GM15510 (cell line): ENCODE measurements around the gene GALR1.

ENCODE experiments used
- POLR2A ChIP-seq: IDR thresholded peaks from 3 replicates; pipeline ENCODE4 v1.6.1; 2011; ENCODE audit warnings: borderline replicate concordance; ENCODE audit not compliant: insufficient read length; ENCODE audit errors: extremely low read depth

Gene GALR1

GRCh38 chr18:77234504-77235365 lies 14.9 kb upstream of the GALR1 start:
- no peak for TF ChIP-seq POLR2A

GRCh38 chr18:77248873-77249568 lies 627 bp upstream of the GALR1 start:
- TF ChIP-seq POLR2A = no peak

GRCh38 chr18:77250501-77250925 lies 865 bp downstream of the GALR1 start:
- TF ChIP-seq POLR2A = no peak

GRCh38 chr18:77250926-77251729 lies 1.5 kb downstream of the GALR1 start:
- no peak for TF ChIP-seq POLR2A

- TF ChIP-seq POLR2A = no peak
Observed at GRCh38 chr18:77251730-77252050, 2.0 kb downstream of the GALR1 start.

- no peak for TF ChIP-seq POLR2A
Observed at GRCh38 chr18:77254711-77255405, 5.2 kb downstream of the GALR1 start.

GRCh38 chr18:77255426-77256105 lies 5.9 kb downstream of the GALR1 start:
- no peak for TF ChIP-seq POLR2A

GRCh38 chr18:77262643-77263465 lies 13.2 kb downstream of the GALR1 start:
- TF ChIP-seq POLR2A = no peak

GRCh38 chr18:77263466-77263763 lies 13.8 kb downstream of the GALR1 start:
- no peak for TF ChIP-seq POLR2A

GRCh38 chr18:77267969-77268368 lies 18.3 kb downstream of the GALR1 start:
- no peak for TF ChIP-seq POLR2A

- TF ChIP-seq POLR2A = no peak
Observed at GRCh38 chr18:77268456-77268855, 18.8 kb downstream of the GALR1 start.

- TF ChIP-seq POLR2A = no peak
Observed at GRCh38 chr18:77271576-77272481, 22.2 kb downstream of the GALR1 start.
